Diencephalon (tissue), 1 donor: ENCODE measurements around the gene GMNC. TPM values are rescaled to one million over a fixed set of nuclear protein-coding genes. Genes with fewer than 3 reads are reported as not detected.

Source experiments
- total RNA-seq: library from RNA; depleted of rRNA; stranded (reverse); fragments of >200 nt; gene quantifications from one replicate; pipeline ENCODE4 v1.2.3, GENCODE V29; 2014

Gene GMNC
- 5.3 TPM for total RNA-seq

GRCh38 chr3:190862209-190863118 lies at the start of gene GMNC:
Gene GMNC, minus strand, starts transcription at chr3:190862694. Its CDS starts 79 bp downstream, at chr3:190862615.

